ENCODE data around the gene ANXA6.
A peak's percentile ranks its signal among the peaks of the same experiment; 100 is the strongest.

ANXA6 gene

DNA sequence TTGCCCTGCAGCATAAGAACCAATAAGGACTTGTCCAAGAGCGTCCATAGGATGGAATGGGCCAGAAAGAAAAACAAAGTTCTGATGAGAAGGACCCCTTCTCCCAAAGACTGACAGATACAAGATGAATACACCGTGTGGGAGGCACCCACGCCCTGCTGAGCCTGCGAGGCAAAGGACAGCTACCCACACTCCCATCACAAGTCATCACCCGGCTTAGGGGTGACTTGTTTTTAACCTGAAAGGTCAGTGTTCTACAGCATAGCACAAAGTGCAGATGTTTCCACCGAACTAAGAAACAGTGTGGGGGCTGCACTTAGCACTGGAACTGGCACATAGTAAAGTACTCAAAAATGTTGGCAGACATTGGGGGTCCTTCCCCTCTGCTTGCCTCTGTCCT is 90.7 kb downstream of the ANXA6 start:
- Mint-ChIP-seq H3K4me3 (peak overlapping the region; percentile 78 to 79), H3K36me3 (peaks cover 76 to 88% of the 10 kb centered on the region in 2 donors), H3K4me1 (peaks cover 86 to 100% of the 10 kb centered on the region in 2 donors)

DNA sequence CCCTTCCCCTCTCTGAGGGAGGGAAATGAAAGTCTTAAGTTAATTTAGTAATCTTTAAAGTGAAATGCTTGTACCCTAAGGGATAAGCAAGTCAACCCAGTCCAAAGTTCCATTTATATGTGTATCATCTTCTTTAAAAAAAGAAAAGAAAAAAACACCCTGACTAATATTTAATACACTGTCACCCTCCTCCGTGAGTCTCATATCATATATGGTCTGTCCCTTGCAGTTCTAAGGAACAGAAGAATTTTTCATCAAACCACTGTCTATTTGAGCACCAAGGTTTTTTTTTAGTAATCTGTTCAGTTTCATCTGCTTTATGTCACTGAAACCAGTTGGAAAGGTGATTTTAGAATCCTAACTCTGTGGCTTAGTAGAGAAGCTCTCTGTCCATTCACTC is 92.0 kb downstream of the ANXA6 start:
- Mint-ChIP-seq H3K4me3 (peak overlapping the region; percentile 78 to 79), H3K27me3 (no peaks in the 10 kb centered on the region), H3K9me3 (peaks cover 0 to 2% of the 10 kb centered on the region in 2 donors), H3K27ac (peak overlapping the region; percentile 99), H3K4me1 (peaks cover 84 to 100% of the 10 kb centered on the region in 2 donors), H3K36me3 (peaks cover 81 to 90% of the 10 kb centered on the region in 2 donors)
- no peak for DNase-seq
- peak; percentile 41 to 49 for ATAC-seq (replicated peaks)

More for the DNA sequence above, 90.7 kb downstream of the ANXA6 start:
- peak; percentile 42 to 60 for ATAC-seq (replicated peaks)
- peak; percentile 61 for DNase-seq
- H3K9me3 Mint-ChIP-seq, result peaks cover 0 to 2% of the 10 kb centered on the region in 2 donors
- peak overlapping the region; percentile 99 for H3K27ac Mint-ChIP-seq
- H3K27me3 Mint-ChIP-seq, result no peaks in the 10 kb centered on the region

GRCh38 chr5:151064916-151065499 is 92.6 kb downstream of the ANXA6 start:
- Mint-ChIP-seq H3K36me3 (peaks cover 87 to 92% of the 10 kb centered on the region in 2 donors), H3K4me1 (peaks cover 86 to 100% of the 10 kb centered on the region in 2 donors), H3K27me3 (no peaks in the 10 kb centered on the region), H3K27ac (peak overlapping the region; percentile 99), H3K4me3 (peak overlapping the region; percentile 66 to 78), H3K9me3 (peaks cover 0 to 2% of the 10 kb centered on the region in 2 donors)
- no peak for DNase-seq
- no peak for ATAC-seq (replicated peaks)

- Mint-ChIP-seq H3K4me3 (peak overlapping the region; percentile 54 to 78), H3K27me3 (no peaks in the 10 kb centered on the region), H3K36me3 (peaks cover 92 to 96% of the 10 kb centered on the region in 2 donors), H3K9me3 (peaks cover 0 to 2% of the 10 kb centered on the region in 2 donors), H3K4me1 (peaks cover 85 to 100% of the 10 kb centered on the region in 2 donors), H3K27ac (peak overlapping the region; percentile 99)
- DNase-seq (no peak), ATAC-seq (replicated peaks) (no peak)
Measured at GRCh38 chr5:151063142-151063989, 94.2 kb downstream of the ANXA6 start.

DNA sequence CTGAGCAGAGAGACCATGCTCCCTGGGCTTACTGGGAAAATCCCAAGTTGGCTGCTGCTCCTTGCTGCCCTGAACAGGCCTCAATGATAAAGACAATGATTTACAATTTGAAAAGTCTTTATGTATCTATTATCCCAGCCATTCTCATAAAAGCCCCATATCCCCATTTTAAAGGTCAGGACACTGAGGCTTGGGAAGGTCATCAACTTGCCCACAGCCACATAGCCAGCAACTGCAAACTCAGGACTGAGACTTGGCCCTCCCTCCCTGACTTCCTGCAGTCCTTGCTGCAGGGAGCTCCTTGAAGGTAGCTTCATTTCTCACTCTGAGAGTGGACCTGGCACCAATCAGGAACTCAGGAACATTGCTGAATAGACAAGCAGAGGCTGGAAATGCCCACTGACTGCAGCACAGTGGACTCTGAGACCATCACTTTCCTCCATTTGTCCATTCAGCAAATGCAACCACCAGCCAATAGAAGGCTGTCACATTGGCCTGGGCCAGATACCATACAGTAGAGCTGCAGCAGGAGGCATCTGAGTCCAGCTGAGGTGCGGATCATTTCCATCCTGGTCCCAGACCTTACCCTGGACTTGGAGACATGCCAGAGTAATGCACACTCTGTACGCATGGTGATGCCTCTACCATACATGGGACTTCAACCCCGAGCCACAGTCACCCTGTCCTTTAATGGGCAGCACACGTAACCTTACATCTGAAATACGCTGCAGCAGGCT is 95.0 kb downstream of the ANXA6 start:
- Mint-ChIP-seq H3K27me3 (no peaks in the 10 kb centered on the region), H3K4me1 (peaks cover 79 to 100% of the 10 kb centered on the region in 2 donors), H3K9me3 (no peaks in the 10 kb centered on the region), H3K27ac (peak overlapping the region; percentile 99), H3K36me3 (peaks cover 86 to 94% of the 10 kb centered on the region in 2 donors), H3K4me3 (peak overlapping the region; percentile 36 to 78)
- DNase-seq, result no peak
- ATAC-seq (replicated peaks), result no peak

GRCh38 chr5:151060742-151061141 is 96.8 kb downstream of the ANXA6 start:
- peaks cover 76 to 100% of the 10 kb centered on the region in 2 donors for H3K4me1 Mint-ChIP-seq
- H3K27ac Mint-ChIP-seq, result peak overlapping the region; percentile 94
- ATAC-seq (replicated peaks), result no peak
- peak overlapping the region; percentile 64 to 80 for H3K4me3 Mint-ChIP-seq
- H3K27me3 Mint-ChIP-seq, result no peaks in the 10 kb centered on the region
- peaks cover 86 to 93% of the 10 kb centered on the region in 2 donors for H3K36me3 Mint-ChIP-seq
- H3K9me3 Mint-ChIP-seq, result no peaks in the 10 kb centered on the region
- DNase-seq, result no peak

DNA sequence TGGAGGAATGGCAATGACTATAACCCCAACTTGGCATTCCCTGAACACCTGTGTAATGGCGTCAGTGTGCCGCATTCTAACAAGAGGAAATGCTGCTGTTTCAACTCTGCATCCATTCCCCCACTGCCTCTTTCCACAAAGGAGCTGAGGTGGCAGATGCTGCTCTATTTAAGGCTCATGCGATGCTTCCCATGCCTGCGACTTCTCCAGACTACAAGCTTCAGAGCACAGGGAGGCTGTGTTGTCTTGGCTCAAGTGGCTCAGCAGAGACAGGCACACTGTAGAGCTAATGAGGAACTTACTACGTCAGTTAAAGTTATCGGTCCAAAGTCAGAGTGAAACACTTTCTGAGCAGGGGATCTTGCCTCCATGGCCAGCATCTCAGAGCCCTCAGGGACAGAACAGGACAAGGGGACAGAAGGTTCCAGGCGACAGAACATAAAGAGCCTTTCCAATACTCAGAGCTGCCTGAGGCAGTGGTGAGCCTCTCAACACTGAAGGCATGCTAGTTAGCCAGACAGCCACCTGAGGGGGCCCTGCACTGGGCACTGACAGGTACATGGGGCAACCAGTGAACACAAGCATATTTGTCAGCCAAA is 98.6 kb downstream of the ANXA6 start:
- Mint-ChIP-seq H3K27me3 (no peaks in the 10 kb centered on the region), H3K4me1 (peaks cover 73 to 100% of the 10 kb centered on the region in 2 donors), H3K9me3 (no peaks in the 10 kb centered on the region), H3K27ac (peak overlapping the region; percentile 94), H3K4me3 (peak overlapping the region; percentile 76 to 80), H3K36me3 (peaks cover 82 to 95% of the 10 kb centered on the region in 2 donors)
- peak; percentile 36 to 41 for ATAC-seq (replicated peaks)
- no peak for DNase-seq

- DNase-seq, result no peak
- no peak for ATAC-seq (replicated peaks)
- Mint-ChIP-seq H3K36me3 (peaks cover 80 to 95% of the 10 kb centered on the region in 2 donors), H3K9me3 (no peaks in the 10 kb centered on the region), H3K27me3 (no peaks in the 10 kb centered on the region), H3K4me1 (peaks cover 75 to 100% of the 10 kb centered on the region in 2 donors), H3K27ac (peak overlapping the region; percentile 94), H3K4me3 (peak overlapping the region; percentile 76 to 80)
Measured at GRCh38 chr5:151058301-151058700, 99.3 kb downstream of the ANXA6 start.

- Mint-ChIP-seq H3K4me1 (peaks cover 76 to 100% of the 10 kb centered on the region in 2 donors), H3K27me3 (no peaks in the 10 kb centered on the region), H3K36me3 (peaks cover 79 to 95% of the 10 kb centered on the region in 2 donors), H3K9me3 (no peaks in the 10 kb centered on the region), H3K4me3 (peak overlapping the region; percentile 60 to 65), H3K27ac (peak overlapping the region; percentile 89)
- DNase-seq (no peak), ATAC-seq (replicated peaks) (no peak)
Measured at GRCh38 chr5:151056379-151057325, 100.9 kb downstream of the ANXA6 start.

DNA sequence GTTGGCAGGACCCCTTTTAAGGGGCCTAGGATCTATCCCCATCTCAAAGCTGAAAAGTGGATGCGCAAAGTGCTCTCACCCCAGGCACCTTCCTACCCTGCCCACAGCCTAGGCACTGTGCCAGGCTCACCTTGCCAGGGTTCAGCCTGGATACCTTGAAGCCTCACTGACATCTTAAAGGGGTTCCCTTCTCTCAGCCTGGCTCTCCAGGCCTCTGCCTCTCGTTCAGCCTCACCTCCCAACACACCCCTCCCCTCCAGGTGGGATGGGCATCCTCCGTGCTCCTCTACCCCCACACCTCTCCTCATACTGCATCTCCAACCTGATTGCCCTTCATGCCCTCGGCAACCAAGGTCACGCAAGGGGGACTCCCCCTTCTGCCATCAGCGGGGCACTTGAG is 102.2 kb downstream of the ANXA6 start:
- no peaks in the 10 kb centered on the region for H3K27me3 Mint-ChIP-seq
- ATAC-seq (replicated peaks) (no peak), DNase-seq (no peak)
- H3K4me3 Mint-ChIP-seq, result peak overlapping the region; percentile 32 to 33
- peaks cover 75 to 91% of the 10 kb centered on the region in 2 donors for H3K36me3 Mint-ChIP-seq
- no peaks in the 10 kb centered on the region for H3K9me3 Mint-ChIP-seq
- H3K27ac Mint-ChIP-seq, result peak overlapping the region; percentile 80
- H3K4me1 Mint-ChIP-seq, result peaks cover 72 to 95% of the 10 kb centered on the region in 2 donors

GRCh38 chr5:151054709-151055108 is 102.9 kb downstream of the ANXA6 start:
- ATAC-seq (replicated peaks), result no peak
- H3K27ac Mint-ChIP-seq, result peak overlapping the region; percentile 56
- DNase-seq, result no peak
- H3K9me3 Mint-ChIP-seq, result no peaks in the 10 kb centered on the region
- H3K4me3 Mint-ChIP-seq, result peak overlapping the region in 1 of 2 donors; percentile 25
- H3K27me3 Mint-ChIP-seq, result no peaks in the 10 kb centered on the region
- peaks cover 75 to 90% of the 10 kb centered on the region in 2 donors for H3K36me3 Mint-ChIP-seq
- H3K4me1 Mint-ChIP-seq, result peaks cover 67 to 89% of the 10 kb centered on the region in 2 donors

- Mint-ChIP-seq H3K4me1 (peaks cover 64 to 85% of the 10 kb centered on the region in 2 donors), H3K36me3 (peaks cover 74 to 90% of the 10 kb centered on the region in 2 donors), H3K27me3 (no peaks in the 10 kb centered on the region), H3K4me3 (no peak overlapping the region), H3K9me3 (no peaks in the 10 kb centered on the region), H3K27ac (peak overlapping the region; percentile 95)
- no peak for ATAC-seq (replicated peaks)
- no peak for DNase-seq
Measured at GRCh38 chr5:151053796-151054462, 103.7 kb downstream of the ANXA6 start.
